NAMALWA (cell line): ENCODE results near the gene SNX30.

Source experiments
- DNase-seq: peaks from one replicate; pipeline ENCODE4 v3.0.0-alpha.2; 2015; ENCODE audit warnings: low spot score

The SNX30 gene

GRCh38 chr9:112752334-112753125, 2.0 kb downstream of the SNX30 start:
- no peak for DNase-seq

DNA sequence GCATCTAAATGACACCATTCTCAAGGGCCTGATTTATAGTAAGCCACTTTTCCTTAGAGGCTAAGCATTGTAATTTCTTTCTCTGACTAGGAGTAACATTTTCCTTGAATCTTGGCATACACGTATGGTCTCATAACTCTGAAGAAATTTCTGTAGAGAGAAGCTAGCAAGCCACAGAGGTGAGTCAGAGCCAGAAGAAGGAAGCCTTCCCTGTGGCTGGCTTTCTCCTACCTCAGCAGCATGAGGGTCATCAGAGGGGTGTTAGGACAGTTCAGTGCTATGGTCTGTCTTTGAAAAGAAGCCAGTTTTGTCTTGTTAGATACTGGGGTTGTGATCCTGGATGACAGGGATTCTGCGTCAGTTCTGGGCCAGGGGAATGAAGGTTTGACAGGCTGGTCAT, 3.2 kb downstream of the SNX30 start:
- DNase-seq = no peak

GRCh38 chr9:112754578-112754977, 4.0 kb downstream of the SNX30 start:
- DNase-seq = no peak

DNA sequence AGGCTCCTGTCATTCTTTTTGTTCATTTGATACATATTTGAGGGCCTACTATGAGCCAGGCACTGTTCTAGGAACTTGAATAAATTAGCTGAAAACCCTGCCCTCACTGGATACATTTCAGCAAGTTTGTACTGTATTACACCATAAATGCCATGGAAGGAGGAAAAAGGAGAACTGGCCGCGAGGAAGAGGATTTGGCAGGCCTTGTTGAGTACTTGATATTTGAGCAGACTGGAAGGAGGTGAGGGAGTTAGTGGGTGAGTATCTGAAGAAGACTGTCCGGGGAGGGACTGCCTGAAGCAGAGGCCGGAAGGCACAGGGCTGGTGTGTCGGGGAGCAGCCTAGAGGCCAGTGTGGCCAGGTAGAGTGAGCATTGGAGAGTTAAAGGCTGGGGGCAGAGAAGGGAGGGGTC, 4.5 kb downstream of the SNX30 start:
- no peak for DNase-seq

GRCh38 chr9:112755675-112756074, 5.1 kb downstream of the SNX30 start:
- DNase-seq = no peak

- DNase-seq = no peak
Measured at GRCh38 chr9:112757282-112757883, 6.8 kb downstream of the SNX30 start.

- DNase-seq = no peak
Measured at GRCh38 chr9:112757940-112758339, 7.4 kb downstream of the SNX30 start.

- no peak for DNase-seq
Measured at GRCh38 chr9:112760821-112761220, 10.3 kb downstream of the SNX30 start.

DNA sequence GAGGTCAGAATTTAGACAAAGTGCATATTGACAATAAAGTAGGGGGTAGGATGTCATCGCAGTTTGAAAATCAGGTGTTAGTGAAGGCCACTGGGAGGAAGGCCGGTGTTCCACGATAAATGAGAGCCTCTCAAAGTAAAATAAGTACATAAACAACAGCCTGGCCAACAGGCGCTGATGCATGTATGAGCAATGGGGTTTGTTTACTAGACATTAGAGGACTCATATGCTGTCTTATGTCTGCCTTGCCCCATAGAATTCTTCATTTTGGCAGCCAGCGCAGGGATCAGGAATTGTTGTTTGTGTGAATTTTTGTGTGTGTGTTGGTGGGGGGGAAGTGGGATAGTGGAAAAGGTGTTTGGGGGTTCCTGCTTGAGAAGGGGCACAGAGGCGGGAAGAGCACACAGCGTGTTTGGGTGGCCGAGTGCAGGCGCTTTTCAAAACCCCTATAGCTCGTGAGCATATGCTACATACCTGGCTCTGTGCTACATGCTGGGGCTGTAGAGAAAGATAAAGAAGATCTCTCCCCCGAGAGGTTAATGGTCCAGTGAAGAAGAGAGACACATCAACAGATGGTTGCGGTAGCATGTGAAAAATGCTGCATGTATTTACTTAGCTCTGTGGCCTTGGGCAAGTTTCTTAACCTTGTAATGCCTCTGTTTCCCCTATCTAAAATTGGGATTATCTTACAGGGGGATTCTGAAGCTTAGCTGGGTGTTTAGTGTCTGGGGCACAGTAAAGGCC, 11.5 kb downstream of the SNX30 start:
- no peak for DNase-seq

DNA sequence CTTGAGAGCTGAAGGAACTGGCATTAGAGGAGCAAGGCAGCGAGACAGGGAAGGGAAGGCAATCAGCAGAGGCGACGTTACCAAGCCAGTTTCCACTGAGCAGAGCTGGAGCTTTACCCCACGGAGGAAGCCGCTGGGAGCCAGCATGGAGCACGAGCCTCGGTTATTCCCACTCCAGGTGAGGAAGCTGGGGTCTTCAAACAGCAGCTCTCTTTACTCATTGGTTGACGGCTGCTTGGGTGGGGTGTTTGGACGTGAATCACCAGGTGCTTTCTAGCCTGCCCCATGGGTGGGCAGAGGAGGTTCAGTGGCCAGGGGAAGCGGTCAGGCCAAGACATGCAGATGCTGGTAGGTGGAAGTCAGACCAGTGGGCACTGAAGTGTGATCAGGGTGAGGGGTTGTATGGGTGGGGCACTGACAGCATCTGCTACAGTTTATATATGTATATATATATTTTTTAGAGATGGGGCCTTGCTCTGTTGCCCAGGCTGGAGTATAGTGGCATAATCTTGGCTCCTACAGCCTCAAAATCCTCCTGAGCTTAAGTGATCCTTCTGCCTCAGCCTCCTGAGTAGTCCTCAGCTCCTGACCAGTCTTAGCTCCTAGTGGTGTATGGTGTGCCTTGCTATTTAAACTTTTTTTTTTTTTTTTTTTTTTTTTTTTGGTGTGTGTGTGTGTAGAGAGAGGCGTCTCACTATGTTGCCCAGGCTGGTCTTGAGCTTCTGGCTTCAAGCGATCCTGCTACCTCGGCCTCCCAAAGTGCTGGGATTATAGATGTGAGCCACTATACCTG, 12.4 kb downstream of the SNX30 start:
- no peak for DNase-seq

GRCh38 chr9:112764344-112764743, 13.8 kb downstream of the SNX30 start:
- no peak for DNase-seq

DNA sequence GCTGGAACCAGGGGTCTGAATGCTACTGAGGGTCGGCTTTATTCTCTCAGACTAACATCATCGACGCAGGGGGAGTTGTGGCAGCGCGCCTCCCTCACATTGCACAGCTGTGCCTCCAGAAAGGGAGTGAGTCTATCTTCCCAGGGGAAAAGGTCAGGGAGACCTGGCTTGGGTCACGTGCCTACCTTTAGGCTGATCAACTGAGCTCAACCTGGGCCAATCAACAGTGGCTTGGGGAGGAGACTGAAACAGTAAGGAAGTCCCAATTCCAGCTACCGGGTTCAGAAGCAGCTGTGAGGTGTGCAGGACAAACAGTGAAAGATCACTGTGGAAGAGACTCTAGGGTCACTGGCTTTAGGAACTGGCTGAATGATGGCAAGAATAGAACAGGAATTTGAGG, 14.3 kb downstream of the SNX30 start:
- no peak for DNase-seq

DNA sequence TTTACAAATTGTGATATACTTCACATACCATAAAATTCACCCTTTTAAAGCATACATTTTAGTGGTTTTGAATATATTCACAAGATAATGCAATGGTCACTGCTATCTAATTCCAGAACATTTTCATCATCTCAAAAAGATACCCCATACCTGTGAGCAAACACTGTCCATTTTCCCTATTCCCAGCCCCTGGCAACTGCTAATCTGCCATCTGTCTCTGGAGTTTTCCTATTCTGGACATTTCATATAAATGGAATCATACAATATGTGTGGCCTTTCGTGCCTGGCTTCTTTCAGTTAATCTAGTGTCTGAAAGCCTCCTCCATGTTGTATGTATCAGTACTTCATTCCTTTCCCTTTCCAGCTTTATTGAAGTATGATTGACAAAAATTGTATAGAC, 14.7 kb downstream of the SNX30 start:
- DNase-seq = no peak

- no peak for DNase-seq
Measured at GRCh38 chr9:112771359-112772214, 21.0 kb downstream of the SNX30 start.

DNA sequence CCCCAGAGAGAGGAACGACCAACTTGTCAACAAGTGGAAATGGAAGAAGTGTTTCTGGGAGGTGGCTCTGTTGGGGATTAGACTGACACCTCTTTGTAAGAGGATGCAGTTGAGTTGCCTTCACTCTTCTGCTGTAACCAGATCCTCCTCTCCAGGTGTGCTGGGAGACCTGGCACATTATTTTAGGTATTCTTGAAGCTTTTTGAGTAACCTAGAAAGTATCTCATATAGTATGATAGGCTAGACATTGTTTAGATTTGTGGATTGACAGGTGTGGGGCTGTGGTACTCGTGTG, 21.6 kb downstream of the SNX30 start:
- DNase-seq = no peak

- DNase-seq = no peak
Measured at GRCh38 chr9:112772551-112772950, 22.0 kb downstream of the SNX30 start.

GRCh38 chr9:112774006-112774996, 23.7 kb downstream of the SNX30 start:
- DNase-seq = peak; percentile 32

GRCh38 chr9:112777914-112778313, 27.4 kb downstream of the SNX30 start:
- DNase-seq = no peak

- DNase-seq = no peak
Measured at GRCh38 chr9:112780450-112781036, 30.0 kb downstream of the SNX30 start.

- no peak for DNase-seq
Measured at GRCh38 chr9:112782218-112782617, 31.7 kb downstream of the SNX30 start.
